NCI-H774 (cell line): Measurements from ENCODE around the gene SETBP1.
"Not testable (repeated sequence)": the region's sequence is repeated elsewhere in the genome, so short reads cannot be mapped to it uniquely, and the experiment has no call there.

Source experiments
- DNase-seq: peaks from one replicate; lab custom pipeline; 2025; lab: John Stamatoyannopoulos, UW

The SETBP1 gene

GRCh38 chr18:44704135-44704789 lies 23.6 kb downstream of the SETBP1 start:
- no peak for DNase-seq

- DNase-seq = no peak
Measured at GRCh38 chr18:44705075-44705675, 24.5 kb downstream of the SETBP1 start.

- DNase-seq = no peak
Measured at GRCh38 chr18:44708451-44709083, 27.9 kb downstream of the SETBP1 start.

- no peak for DNase-seq
Measured at GRCh38 chr18:44709307-44710126, 28.8 kb downstream of the SETBP1 start.

- no peak for DNase-seq
Measured at GRCh38 chr18:44710931-44711330, 30.2 kb downstream of the SETBP1 start.

- no peak for DNase-seq
Measured at GRCh38 chr18:44712025-44712424, 31.3 kb downstream of the SETBP1 start.

- DNase-seq = no peak
Measured at GRCh38 chr18:44713435-44713834, 32.7 kb downstream of the SETBP1 start.

- DNase-seq = no peak
Measured at GRCh38 chr18:44714376-44714775, 33.7 kb downstream of the SETBP1 start.

GRCh38 chr18:44715245-44715644 lies 34.6 kb downstream of the SETBP1 start:
- DNase-seq = no peak

- DNase-seq = no peak
Measured at GRCh38 chr18:44715842-44716241, 35.2 kb downstream of the SETBP1 start.

GRCh38 chr18:44716697-44717163 lies 36.0 kb downstream of the SETBP1 start:
- no peak for DNase-seq

GRCh38 chr18:44719519-44720060 lies 38.9 kb downstream of the SETBP1 start:
- no peak for DNase-seq

- DNase-seq = not testable (repeated sequence)
Measured at GRCh38 chr18:44721748-44722147, 41.1 kb downstream of the SETBP1 start.

- no peak for DNase-seq
Measured at GRCh38 chr18:44723411-44723810, 42.7 kb downstream of the SETBP1 start.

GRCh38 chr18:44724105-44724778 lies 43.6 kb downstream of the SETBP1 start:
- no peak for DNase-seq

GRCh38 chr18:44725300-44726058 lies 44.8 kb downstream of the SETBP1 start:
- DNase-seq = no peak

GRCh38 chr18:44726059-44726421 lies 45.4 kb downstream of the SETBP1 start:
- no peak for DNase-seq

- DNase-seq = no peak
Measured at GRCh38 chr18:44727291-44727690, 46.6 kb downstream of the SETBP1 start.

GRCh38 chr18:44729631-44730101 lies 49.0 kb downstream of the SETBP1 start:
- DNase-seq = no peak

- DNase-seq = no peak
Measured at GRCh38 chr18:44730803-44731529, 50.3 kb downstream of the SETBP1 start.
